ENCODE data around the gene ANXA5.
"Not testable (repeated sequence)": the region's sequence is repeated elsewhere in the genome, so short reads cannot be mapped to it uniquely, and the experiment has no call there.

DNA sequence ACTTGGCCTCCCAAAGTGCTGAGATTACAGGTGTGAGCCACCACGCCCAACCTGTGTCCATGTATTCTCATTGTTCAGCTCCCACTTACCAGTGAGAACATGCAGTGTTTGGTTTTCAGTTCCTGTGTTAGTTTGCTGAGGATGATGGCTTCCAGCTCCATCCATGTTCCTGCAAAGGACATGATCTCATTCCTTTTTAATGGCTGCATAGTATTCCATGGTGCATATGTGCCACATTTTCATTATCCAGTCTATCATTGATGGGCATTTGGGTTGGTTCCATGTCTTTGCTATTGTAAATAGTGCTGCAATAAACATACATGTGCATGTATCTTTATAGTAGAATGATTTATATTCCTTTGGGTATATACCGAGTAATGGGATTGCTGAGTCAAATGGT is 33.0 kb upstream of the ANXA5 start:
- TF ChIP-seq, protein P1, sequence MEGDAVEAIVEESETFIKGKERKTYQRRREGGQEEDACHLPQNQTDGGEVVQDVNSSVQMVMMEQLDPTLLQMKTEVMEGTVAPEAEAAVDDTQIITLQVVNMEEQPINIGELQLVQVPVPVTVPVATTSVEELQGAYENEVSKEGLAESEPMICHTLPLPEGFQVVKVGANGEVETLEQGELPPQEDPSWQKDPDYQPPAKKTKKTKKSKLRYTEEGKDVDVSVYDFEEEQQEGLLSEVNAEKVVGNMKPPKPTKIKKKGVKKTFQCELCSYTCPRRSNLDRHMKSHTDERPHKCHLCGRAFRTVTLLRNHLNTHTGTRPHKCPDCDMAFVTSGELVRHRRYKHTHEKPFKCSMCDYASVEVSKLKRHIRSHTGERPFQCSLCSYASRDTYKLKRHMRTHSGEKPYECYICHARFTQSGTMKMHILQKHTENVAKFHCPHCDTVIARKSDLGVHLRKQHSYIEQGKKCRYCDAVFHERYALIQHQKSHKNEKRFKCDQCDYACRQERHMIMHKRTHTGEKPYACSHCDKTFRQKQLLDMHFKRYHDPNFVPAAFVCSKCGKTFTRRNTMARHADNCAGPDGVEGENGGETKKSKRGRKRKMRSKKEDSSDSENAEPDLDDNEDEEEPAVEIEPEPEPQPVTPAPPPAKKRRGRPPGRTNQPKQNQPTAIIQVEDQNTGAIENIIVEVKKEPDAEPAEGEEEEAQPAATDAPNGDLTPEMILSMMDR (IDR thresholded peaks at IDR 0.05; ENCODE audit: low read length) = not testable (repeated sequence)
- TF ChIP-seq EZH2 (IDR thresholded peaks at IDR 0.05; ENCODE audit: borderline replicate concordance, low read length) = not testable (repeated sequence)

Measured in OCI-LY1 (cell line).